ENCODE results near the gene MLEC.
"Not testable (repeated sequence)": the region's sequence is repeated elsewhere in the genome, so short reads cannot be mapped to it uniquely, and the experiment has no call there.

MLEC gene

DNA sequence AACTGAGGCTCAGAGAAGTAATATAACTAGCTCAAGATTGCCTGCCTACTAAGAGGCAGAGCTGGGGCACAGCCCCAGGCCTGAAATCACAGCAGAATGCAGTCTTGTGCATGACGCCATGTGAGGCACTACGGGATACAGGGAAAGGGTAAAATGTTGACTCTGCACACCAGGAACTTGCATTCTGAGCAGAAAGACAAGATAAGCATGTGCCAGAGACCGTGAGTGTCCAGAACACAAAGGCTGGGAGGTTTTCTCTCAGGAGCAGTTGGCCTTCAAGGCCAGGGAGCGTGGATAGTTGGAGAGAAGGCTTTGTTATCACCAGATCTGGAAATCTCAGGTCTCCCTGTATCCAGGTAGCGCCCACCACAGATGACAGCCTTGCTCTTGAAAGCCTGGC, 23.2 kb upstream of the MLEC start:
- no peak for ATAC-seq

DNA sequence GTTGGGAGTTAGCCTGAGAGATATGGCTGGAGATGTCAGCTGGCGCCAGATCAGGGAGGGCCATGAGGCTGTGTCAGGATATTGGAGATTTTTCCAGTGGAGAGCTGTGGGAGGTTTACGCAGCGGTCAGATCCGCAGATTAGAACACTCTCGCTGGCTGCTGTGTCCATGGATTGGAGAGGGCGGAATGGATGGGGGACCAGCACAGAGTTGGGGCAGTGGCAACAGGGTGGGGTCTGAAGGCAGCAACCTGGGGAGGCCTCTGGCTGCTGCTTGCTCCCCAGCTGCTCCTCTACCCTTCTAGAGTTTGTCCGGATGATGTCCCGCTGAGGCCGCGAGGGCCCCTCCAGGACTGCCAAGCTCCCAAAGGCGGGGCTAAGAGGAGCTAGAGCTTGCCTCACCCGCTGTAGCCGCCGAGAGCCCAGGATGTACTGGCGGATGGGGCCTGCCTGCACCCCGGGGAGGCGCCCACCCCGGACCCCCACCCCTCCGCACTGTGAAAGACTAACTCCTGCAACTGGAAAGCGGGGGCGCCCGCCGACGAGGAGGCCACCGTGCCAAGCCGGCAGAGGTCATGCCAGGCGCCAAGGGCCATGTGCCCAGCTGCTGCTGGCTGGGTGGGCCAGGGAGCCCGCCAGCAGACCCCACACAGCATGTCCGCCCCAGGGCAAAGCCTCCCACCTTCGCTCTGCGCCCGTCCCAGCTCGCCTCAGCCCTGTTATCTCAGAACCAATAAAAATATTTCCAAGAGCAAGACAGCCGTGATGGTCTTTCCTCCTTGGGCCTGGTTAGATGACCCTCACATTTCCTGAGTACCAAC, 20.2 kb upstream of the MLEC start:
- no peak for ATAC-seq

DNA sequence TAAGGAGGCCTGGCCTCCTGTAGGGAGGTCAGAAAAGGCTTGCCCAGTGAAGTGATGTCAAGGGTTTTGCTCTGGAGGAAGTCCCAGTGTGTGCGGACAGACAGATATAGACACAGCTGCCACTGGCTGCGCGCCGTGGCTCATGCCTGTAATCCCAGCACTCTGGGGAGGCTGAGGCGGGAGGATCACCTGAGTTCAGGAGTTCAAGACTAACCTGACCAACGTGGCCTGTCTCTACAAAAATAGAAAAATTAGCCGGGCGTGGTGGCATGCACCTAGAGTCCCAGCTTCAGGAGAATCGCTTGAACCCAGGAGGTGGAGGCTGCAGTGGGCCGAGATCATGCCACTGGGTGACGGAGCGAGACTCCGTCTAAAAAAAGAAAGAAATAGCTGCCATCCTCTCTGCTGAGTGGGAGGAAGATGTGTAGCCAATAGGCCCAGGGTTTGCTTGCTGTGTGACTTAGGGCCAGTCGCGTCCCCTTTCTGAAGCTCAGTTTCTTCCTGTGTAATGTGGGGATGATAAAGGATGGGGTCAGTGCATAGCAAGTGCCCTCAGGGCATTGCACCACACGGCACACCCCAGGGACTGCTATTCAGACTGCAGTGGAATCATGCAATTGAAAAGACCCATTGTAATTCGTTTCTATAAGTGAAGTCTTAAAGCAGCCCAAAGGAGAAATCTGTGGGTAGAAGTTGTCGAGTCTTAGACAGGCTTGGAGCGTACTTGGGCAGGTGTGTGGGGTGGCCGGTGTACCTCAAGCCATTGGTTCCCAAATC, 18.7 kb upstream of the MLEC start:
- ATAC-seq = no peak

DNA sequence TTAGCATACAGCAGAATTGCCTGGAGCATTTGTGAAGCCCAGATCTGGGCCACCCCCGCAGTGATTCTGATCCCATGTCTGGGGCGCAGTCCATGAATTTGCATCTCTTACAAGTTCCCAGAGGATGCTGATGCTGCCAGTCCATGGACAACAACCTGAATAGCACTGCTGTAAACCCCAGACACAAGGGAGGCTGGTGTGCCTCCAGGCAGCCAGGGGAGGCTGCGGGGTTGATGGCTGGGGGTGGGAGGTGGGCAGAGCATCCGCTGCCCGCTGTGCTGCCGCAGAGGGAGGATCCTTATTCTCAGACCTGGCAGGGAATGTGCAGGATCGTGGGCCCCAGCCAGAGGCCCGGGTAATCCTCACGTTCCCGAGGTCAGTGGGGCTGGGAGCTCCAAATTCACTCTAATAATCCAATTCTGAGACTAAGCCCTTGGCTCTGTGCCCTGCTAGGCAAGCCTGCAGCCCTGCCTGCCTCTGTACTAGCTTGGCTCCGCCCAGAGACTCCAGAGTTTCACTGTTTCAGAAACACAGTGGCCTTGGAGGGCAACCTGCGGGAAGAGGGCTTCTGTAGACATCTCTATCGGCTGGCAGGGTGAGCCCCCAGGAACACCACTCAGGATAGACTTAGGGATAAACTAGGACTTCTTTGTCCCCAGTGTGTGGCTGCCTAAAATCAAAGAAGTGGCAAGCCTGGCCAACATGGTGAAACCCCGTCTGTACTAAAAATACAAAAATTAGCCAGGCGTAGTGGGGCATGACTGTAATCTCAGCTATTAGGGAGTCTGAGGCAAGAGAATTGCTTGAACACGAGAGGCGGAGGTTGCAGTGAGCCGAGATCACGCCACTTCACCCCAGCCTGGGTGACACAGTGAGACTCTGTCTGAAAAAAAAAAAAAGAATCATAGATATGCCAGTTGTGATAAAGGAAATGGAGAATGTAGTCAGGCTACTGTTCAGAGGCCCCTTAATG, 17.8 kb upstream of the MLEC start:
- no peak for ATAC-seq

DNA sequence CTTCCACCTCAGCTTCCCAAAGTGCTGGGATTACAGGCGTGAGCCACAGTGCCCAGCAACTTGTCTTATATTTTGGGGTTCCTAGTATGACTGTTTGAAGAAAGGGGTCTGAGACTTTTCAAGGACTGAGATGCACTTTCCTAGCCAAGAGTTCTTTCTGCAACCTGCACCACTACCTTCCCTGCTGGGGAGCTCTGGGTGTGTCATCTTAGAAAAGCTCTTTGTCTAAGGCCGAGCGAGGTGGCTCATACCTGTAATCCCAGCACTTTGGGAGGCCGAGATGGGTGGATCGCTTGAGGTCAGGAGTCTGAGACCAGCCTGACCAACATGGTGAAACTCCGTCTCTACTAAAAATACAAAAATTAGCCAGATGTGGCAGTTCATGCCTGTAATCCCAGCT, 16.7 kb upstream of the MLEC start:
- ATAC-seq = not testable (repeated sequence)

DNA sequence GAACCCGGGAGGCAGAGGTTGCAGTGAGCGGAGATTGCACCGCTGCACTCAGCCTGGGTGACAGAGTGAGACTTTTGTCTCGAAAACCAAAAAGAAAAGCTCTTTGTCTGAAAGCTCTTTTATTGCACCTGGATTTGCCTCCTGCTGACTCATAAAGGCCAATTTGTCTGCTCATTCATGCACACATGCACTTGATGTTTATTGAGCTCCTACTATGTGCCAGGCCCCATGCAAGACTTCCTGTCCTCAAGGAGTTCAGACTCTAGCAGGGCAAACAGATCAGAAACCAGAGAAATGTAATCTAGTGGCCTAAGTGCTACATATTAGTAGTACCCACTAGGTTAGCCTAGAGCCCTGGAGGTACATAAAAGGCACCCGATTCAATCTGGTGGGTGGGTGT, 16.3 kb upstream of the MLEC start:
- ATAC-seq = no peak

DNA sequence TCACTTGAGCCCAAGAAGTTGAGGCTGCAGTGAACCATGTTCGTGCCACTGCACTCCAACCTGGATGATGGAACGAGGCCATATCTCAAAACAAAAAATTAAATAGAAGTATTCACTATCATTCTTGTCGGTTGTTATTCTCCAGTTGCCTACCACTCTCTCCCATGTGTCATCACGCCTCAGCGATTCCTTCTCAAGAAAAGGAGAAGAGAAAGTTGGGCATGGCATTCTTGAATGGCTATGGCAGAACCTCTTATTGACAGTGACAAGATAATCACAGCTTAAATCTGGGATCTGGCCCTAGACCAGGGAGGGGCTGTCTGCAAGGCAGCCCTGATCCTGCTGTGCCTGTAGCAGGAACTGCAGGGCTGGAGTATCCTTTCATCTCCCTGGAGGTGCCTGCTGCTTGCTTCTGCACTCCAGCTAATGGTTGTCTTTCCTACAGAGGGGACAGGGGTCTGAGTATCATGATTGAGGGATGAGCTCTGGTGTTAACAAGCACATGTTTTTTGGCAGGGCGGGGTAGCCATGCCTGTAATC, 12.8 kb upstream of the MLEC start:
- ATAC-seq = no peak

DNA sequence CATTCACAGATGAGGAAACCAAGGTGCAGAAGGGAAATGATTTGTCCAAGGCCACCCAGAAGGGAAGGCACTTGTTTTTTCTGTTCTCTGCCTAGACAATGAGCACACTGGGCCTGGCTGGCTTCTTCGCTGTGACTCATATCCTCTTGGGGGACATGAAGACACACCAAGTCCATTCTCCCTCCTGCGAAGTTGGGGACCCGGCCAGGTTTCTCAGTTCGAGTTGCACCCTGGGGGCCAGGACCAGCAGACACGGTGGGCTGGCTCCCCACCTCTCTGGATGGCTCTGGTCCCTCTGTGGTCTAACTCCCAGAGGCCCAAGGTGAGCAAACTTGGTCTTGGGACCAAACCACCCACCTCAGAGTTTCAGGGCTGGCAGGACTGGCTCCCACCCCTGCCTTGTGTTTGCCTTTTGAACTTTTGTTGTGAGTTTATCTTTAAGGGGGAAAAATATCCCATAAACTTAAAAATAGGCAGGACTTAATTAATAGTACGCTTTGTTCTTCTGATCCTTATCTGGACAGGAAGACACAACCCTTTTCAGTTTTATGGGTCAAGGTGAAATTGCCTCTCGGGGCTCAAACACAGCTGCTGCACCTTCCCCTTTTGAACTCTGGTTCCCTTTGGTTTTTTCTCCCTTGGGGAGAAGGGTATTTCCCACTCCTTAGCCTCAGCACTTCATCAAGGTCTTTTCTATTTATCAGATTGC, 9.0 kb upstream of the MLEC start:
- peak; percentile 38 to 84 for ATAC-seq

DNA sequence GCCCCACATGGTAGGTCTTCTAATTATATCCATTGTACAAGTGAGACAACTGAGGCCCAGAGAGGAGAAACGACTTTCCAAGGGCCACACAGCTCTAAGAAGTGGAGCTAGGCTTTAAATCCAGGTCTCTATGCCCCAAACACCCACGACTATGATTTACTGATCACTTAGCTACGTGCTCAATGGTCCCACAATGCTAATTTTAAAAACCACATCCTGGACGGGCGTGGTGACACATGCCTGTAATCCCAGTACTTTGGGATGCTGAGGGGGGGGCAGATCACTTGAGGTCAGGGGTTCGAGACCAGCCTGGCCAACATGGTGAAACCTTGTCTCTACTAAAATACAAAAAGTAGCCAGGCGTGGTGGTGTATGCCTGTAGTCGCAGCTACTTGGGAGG, 8.4 kb upstream of the MLEC start:
- ATAC-seq = no peak

DNA sequence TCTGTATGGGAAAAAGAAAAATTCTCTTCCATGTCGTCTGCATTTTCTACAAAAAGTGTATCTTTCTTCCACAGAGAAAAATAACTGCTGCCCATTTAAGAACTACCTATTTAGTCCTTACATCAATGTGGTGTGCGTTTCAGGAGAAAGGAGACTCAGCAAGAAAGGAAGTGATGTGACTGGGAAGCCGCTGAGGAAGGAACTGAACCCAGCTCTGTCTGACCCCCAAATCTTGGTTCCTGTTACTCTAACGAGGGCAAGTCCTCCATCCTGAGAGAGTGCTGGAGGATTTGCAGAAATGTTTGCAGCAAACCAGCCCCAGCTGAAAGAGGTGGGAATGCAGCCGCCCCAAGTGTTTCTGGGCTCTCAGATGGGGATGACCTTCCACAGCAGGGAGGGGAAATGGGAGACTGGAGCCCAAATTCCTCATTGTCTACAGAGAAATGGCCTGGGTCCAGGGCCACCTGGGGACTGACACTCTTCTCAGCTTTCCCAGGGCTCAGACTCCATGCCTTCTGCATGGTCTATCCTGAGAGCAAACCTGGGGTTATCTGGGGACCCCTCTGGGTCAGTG, 6.7 kb upstream of the MLEC start:
- ATAC-seq = no peak

DNA sequence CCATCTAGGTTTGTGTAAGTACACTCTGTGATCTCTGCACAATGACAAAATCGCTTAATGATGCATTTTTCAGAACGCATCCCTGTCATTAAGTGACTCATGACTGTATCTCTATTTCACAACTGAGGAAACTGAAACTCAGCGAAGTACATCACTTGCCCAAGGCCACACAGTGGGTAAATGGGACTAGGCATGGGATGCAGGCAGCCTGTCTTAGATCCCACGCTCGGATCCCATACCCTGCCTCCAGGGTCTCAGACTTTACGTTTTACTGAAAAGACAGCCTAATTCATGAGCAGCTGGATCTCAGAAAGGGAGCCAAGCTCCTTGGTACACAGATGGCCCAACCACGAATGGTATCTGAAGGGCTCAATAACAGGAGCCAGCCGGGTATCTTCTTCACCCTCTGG, 2.4 kb upstream of the MLEC start:
- no peak for ATAC-seq

DNA sequence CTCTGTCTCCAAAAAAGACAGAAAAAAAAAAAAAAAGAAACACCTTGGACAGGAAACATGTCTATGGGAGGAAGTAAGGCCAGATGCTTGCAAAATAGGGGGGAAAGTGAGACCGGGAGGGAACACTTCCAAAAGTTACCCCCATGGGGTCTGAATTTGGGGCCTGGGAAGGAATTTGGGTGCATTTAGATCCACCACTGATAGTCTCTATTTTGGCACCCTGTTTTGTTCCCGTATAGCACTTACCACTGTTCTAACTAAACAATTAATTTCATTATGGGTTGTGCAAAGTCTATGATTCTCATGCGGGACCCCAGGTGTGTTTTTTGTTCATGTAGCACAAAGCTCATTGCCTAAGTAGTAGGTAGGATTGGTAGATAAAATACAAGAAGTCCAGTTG, 1.4 kb upstream of the MLEC start:
- ATAC-seq = no peak

DNA sequence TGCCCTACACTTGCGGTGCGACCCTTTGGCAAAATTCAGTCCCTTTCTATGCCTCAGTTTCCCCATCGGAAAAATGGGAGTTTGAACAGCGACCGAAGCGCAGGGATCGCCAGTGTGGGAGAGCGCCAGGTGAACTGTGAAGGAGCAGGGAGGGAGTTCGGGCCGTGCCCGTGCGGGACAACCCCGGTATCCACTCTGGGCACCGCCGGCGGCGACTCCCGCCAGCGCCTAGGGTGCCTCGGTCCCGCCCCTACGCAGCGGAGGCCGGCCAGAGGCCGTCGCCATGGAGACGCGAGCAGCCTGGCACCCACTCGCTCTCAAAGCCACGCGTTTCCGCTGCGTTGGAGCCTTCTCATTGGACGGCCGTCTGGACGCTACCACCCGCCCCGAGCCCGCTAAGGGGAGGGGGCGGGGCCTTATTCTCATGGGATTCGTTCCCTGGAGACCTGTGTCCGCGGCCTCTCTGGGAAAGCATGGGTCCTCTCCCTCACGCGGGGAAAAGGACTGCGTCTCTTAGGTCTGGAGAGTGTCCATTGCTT, 729 bp upstream of the MLEC start:
- peak; percentile 83 for ATAC-seq

DNA sequence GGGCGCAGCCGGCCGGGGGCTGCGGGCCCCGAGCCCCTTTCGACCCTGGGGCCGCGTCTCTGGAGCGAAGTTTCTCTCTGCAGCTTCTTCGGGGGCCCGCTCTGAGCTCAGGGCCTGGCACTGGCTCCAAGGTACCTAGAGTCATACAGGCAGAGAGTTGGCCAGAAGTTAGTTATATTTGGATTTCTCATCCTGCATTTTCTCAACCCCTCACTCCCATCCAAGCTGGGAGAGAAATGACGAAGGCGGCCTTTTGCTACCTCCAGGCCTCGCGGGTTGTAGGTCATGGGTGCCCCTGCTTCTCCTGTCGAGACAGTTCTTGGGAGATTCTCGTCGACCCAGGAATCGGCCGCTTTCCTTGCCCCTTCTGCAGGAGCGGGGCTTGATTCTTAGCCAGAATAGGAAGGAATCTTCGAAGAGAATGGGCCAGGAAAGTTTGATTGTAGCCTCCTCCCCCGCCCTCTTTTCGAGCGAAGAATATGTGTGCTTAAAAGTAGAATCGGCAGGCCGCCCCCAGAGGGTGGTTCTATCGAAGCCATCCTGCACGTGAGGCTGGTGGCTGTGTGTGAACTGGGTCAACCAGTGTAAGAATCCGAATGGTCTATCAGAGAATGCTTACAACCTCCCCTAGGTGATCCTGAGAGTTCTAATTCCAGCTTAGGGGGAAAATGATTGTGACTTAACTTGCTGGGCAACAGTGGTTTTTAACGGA, 785 bp downstream of the MLEC start:
- ATAC-seq = no peak

DNA sequence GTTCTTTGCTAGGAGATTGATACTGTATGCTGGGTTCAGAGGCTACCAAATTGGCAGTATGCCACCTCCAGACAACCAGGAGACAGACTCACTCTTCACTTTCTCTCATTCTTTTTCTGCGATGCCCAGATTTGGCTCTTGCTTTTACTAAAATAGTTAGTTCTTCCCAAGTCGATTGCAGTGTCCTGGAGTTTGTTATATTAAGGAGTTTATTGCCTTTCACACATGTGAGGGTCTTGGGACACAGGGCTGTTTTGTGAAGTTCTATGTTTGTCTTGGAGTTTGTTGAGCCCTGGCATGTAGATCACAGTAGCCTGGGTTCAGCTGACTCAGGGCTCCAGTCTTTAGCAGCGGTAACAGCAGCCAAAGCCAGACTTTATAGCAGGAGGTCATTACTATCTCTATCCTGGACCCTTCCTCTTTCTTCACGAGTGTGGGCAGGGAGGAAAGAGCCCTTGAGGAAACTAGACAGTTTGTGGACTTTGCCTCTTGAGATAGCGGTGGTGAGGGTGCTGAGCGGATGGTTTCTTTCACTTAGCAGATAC, 1.6 kb downstream of the MLEC start:
- ATAC-seq = no peak

DNA sequence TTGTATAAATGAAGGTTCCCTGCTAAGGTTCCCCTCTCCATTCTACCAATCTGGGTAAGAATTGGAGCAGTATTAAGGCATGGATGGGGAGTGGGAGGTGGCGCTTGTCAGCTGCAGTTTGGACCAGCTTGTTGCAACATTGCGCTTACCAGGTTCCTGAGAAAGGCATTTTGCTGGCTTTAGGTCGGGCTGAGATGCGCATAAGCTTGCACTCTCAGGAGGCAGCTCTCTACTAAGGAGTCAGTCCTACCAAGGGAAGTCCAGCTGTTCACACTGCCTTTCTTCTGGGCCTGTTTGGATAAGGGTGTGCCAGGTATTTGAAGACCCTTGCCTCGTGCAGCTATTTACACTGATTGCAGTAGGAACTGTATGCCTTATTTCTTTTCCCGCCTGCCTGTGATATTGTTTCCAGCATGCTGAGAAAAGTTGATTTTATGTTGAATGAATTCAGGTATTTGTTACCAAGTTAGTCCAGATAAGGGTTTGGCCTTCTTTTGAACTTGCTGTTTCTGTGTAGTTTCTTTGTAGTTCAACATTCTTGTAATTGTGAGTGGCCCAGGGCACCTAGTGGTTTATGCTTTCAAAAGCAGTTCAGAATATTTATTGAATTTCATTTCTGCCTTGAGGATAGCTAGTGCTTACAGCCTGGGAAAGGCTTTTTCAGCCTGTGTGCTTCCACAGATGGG, 2.6 kb downstream of the MLEC start:
- no peak for ATAC-seq

DNA sequence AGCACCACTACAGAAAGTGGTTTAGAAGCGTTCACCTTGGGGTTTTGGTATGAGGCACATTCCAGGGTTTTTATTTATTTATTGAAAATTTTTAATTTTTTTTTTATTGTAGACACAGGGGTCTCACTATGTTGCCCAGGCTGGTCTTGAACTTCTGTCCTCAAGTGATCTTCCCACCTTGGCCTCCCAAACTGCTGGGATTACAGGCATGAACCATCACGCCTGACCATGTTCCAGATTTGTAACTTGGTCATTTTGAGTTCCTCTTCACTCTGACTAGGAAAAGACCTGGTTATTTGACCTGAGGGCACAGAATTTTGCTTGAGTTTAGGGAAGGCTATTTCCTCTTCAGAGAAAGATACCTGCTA, 3.1 kb downstream of the MLEC start:
- no peak for ATAC-seq

DNA sequence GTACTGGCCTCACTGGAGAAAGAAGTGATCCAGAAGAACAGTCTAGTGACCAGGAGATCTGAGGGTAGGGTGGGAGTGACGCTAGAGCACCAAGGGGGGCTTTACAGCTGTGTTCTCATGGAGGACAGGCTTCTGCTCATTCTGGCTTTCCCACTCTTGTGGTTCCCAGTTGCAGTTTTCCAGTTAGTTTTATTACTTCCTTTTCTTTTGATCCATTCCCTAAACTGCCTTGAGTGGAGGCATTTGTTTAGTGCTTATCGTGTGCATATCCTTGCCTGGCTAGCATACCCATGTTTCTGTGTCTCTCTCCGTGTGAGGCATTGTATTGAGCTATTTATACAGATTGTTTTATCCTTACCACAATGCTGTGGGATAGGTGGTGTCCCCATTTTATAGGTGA, 4.0 kb downstream of the MLEC start:
- ATAC-seq = no peak

DNA sequence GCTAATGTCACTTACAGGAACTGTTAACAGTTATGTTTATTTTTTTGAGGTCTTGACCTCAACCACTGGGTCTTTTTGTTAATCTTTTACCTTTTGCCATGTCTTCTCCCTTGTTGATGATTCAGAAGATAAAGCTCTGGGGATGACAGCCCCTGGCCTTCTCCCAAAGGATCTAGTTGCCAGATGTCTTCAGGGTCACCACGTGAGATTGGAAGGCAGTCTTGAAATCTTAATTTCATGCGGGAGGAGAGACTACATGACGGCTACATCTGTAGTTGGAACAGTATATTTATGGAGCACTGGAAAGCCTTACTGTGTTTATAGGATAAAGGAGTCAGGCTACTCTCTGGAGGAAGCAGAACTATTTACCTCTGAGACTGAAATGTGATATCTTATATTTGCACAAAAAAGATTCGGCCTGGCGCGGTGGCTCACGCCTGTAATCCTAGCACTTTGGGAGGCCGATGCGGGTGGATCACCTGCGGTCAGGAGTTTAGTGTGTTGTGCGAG, 5.6 kb downstream of the MLEC start:
- ATAC-seq = no peak

DNA sequence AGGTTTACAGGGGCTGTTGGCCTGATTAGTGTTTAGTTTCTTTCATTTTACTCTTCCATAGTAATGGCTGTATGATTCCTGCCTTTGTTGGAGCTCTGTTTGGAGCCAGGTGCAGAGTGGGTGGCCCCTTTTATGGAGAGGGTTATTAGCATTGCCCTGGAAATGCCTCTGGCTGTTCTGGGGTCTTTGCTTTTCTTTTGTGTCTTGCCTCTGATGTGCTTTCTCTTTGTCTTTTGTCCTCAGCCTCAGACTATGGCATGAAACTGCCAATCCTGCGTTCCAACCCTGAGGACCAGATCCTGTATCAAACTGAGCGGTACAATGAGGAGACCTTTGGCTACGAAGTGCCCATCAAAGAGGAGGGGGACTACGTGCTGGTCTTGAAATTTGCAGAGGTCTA, 6.9 kb downstream of the MLEC start:
- no peak for ATAC-seq

All from activated CD4-positive, CD25-positive, alpha-beta regulatory T cell treated with anti-CD3 and anti-CD28 coated beads, Interleukin-2, amount 50 U/mL, for 24 hours (primary cell).